ENCODE measurements around the gene ADAMTS9.

The ADAMTS9 gene

DNA sequence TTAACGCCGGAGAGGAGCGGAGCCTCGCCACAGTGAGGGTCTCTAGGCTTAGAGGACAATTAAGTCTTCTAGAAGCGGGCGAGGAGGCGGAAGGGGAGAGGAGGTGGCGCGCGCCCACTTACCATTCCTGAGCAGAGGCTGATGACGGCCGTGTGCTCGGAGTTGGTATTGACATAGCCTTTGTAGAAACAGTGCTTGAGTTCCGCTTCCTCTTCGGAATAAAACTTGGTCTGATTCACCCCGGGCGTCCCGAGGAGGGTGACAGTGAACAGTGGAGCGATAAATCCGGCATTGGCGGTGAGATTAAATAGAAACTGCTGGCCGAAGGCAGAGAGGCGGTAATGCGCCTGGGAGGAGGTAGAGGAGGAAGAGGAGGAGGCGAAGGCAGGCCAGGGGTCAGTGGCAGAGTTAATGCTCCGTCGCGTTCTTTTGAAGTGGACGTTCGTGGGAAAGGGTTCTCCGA lies 1.3 kb downstream of the ADAMTS9 start:
- H3K4me3 ChIP-seq (ENCODE audit: control insufficient read depth, low read depth, low read length) = peak overlapping the region; percentile 70
- peak; percentile 64 for DNase-seq (ENCODE audit: low read depth)
- no peak for TF ChIP-seq CTCF (conservative IDR thresholded peaks at IDR 0.05; ENCODE audit: control insufficient read depth, insufficient read depth, low read depth, low read length)

GRCh38 chr3:64685800-64686445 lies 1.9 kb downstream of the ADAMTS9 start:
- peak; percentile 89 for DNase-seq (ENCODE audit: low read depth)

DNA sequence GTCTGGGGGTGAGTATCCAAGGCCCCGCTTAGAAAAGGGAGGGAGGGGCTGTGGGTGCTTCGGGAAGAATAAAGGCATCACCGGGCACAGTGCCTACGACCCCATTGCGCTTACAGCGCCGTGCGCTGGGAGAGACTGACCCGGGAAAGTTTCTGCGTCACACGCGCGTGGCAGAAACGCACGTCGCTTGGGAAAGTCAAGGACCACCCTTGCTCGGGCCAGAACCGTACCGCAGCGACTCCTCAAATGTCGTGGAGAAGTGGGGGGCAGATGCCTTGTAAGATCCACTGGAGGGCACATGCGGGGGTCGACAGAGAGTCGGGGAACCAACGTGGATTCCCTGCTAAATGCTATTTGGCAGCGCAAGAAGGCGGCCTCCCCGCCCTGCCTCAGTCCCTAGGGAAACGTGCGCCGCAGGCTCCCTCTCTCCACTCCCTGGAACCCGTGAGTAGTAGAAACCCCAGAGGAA lies 2.4 kb downstream of the ADAMTS9 start:
- H3K4me3 ChIP-seq (ENCODE audit: control insufficient read depth, low read depth, low read length) = peak overlapping the region; percentile 70
- DNase-seq (ENCODE audit: low read depth) = peak; percentile 71
- TF ChIP-seq CTCF (conservative IDR thresholded peaks at IDR 0.05; ENCODE audit: control insufficient read depth, insufficient read depth, low read depth, low read length) = no peak

More at GRCh38 chr3:64685800-64686445, 1.9 kb downstream of the ADAMTS9 start:
- TF ChIP-seq CTCF (conservative IDR thresholded peaks at IDR 0.05; ENCODE audit: control insufficient read depth, insufficient read depth, low read depth, low read length) = peak; percentile 30
- peak overlapping the region; percentile 70 for H3K4me3 ChIP-seq (ENCODE audit: control insufficient read depth, low read depth, low read length)

GRCh38 chr3:64684715-64685261 lies 3.0 kb downstream of the ADAMTS9 start:
- DNase-seq (ENCODE audit: low read depth) = peak; percentile 53
- H3K4me3 ChIP-seq (ENCODE audit: control insufficient read depth, low read depth, low read length) = peak overlapping the region; percentile 70
- no peak for TF ChIP-seq CTCF (conservative IDR thresholded peaks at IDR 0.05; ENCODE audit: control insufficient read depth, insufficient read depth, low read depth, low read length)

GRCh38 chr3:64681827-64682226 lies 6.0 kb downstream of the ADAMTS9 start:
- no peak for DNase-seq (ENCODE audit: low read depth)
- H3K4me3 ChIP-seq (ENCODE audit: control insufficient read depth, low read depth, low read length) = no peak overlapping the region
- TF ChIP-seq CTCF (conservative IDR thresholded peaks at IDR 0.05; ENCODE audit: control insufficient read depth, insufficient read depth, low read depth, low read length) = no peak

DNA sequence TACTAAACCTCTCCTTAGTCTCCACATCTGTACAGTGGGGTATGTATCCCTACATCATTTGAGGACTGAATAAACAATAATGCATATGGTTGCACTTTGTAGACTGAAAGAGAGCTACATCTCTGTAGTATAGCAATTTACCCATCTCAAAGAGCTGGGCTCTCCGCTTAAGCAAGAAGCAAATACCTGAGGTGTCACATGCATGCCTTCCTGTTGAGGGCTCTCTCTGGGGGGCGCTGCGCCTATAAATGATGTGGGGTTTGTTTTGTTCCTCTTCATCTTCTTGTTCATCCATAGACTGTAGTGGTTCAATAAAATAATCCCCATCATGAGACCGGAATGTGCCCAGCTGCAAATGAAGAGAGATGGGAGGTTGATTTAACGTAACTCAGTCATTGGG lies 6.8 kb downstream of the ADAMTS9 start:
- TF ChIP-seq CTCF (conservative IDR thresholded peaks at IDR 0.05; ENCODE audit: control insufficient read depth, insufficient read depth, low read depth, low read length) = no peak
- no peak for DNase-seq (ENCODE audit: low read depth)
- no peak overlapping the region for H3K4me3 ChIP-seq (ENCODE audit: control insufficient read depth, low read depth, low read length)
